Type B pancreatic cell (in vitro differentiated cells): ENCODE data around the gene MRPL21. TPM values are rescaled to one million over a fixed set of nuclear protein-coding genes. Genes with fewer than 3 reads are reported as not detected.

Experiments
- DNase-seq: peaks from one replicate; pipeline ENCODE4 v3.0.0; 2021; ENCODE audit warnings: mixed read lengths; ENCODE audit not compliant: unreplicated experiment; ENCODE audit errors: extremely low spot score
- H3K27ac Mint-ChIP-seq: 2 replicates; pipeline ENCODE4 v1.8.0; 2021; ENCODE audit warnings: mild to moderate bottlenecking, mixed read lengths
- H3K27me3 Mint-ChIP-seq: 2 replicates; pipeline ENCODE4 v1.8.0; 2021; ENCODE audit warnings: mixed read lengths
- H3K36me3 Mint-ChIP-seq: 2 replicates; pipeline ENCODE4 v1.8.0; 2021; ENCODE audit warnings: mixed read lengths
- H3K4me1 Mint-ChIP-seq: one replicate; pipeline ENCODE4 v1.8.0; 2021; ENCODE audit warnings: mixed read lengths; ENCODE audit not compliant: unreplicated experiment
- H3K4me3 Mint-ChIP-seq: 2 replicates; pipeline ENCODE4 v1.8.0; 2021; ENCODE audit warnings: mild to moderate bottlenecking, mixed read lengths
- H3K9me3 Mint-ChIP-seq: 2 replicates; pipeline ENCODE4 v1.8.0; 2021; ENCODE audit warnings: mixed read lengths
- CTCF ChIP-seq: fragments of 200-600 bp; sonication (generic); conservative IDR thresholded peaks from 2 replicates; pipeline ENCODE4 v1.5.0; 2021; ENCODE audit warnings: antibody characterized with exemption, mild to moderate bottlenecking
- total RNA-seq: library from RNA; stranded (reverse); gene quantifications from 2 replicates; pipeline ENCODE4 v1.2.1, GENCODE V29; 2021; ENCODE audit warnings: low replicate concordance

The MRPL21 gene
- total RNA-seq, 1 donor from 2014 or later = 60.2 TPM

- Mint-ChIP-seq H3K4me3 (no peak overlapping the region), H3K36me3 (peaks cover 54% of the 10 kb centered on the region), H3K4me1 (no peaks in the 10 kb centered on the region), H3K27me3 (no peaks in the 10 kb centered on the region), H3K9me3 (peaks cover 7% of the 10 kb centered on the region), H3K27ac (no peak overlapping the region)
- no peak for TF ChIP-seq CTCF
- DNase-seq = no peak
Measured at GRCh38 chr11:68927280-68928135, 23.9 kb upstream of the MRPL21 start.

- H3K4me3 Mint-ChIP-seq = no peak overlapping the region
- H3K36me3 Mint-ChIP-seq = peaks cover 62% of the 10 kb centered on the region
- no peaks in the 10 kb centered on the region for H3K4me1 Mint-ChIP-seq
- H3K9me3 Mint-ChIP-seq = peaks cover 7% of the 10 kb centered on the region
- DNase-seq = no peak
- no peak overlapping the region for H3K27ac Mint-ChIP-seq
- H3K27me3 Mint-ChIP-seq = no peaks in the 10 kb centered on the region
- TF ChIP-seq CTCF = no peak
Measured at GRCh38 chr11:68925611-68926010, 22.0 kb upstream of the MRPL21 start.

- no peak for DNase-seq
- H3K36me3 Mint-ChIP-seq = peaks cover 59% of the 10 kb centered on the region
- no peak overlapping the region for H3K4me3 Mint-ChIP-seq
- H3K27ac Mint-ChIP-seq = no peak overlapping the region
- no peaks in the 10 kb centered on the region for H3K27me3 Mint-ChIP-seq
- no peak for TF ChIP-seq CTCF
- peaks cover 7% of the 10 kb centered on the region for H3K9me3 Mint-ChIP-seq
- no peaks in the 10 kb centered on the region for H3K4me1 Mint-ChIP-seq
Measured at GRCh38 chr11:68924073-68924925, 20.7 kb upstream of the MRPL21 start.

- H3K4me3 Mint-ChIP-seq = no peak overlapping the region
- no peak for DNase-seq
- peaks cover 61% of the 10 kb centered on the region for H3K36me3 Mint-ChIP-seq
- H3K4me1 Mint-ChIP-seq = no peaks in the 10 kb centered on the region
- no peak for TF ChIP-seq CTCF
- peaks cover 7% of the 10 kb centered on the region for H3K9me3 Mint-ChIP-seq
- H3K27ac Mint-ChIP-seq = no peak overlapping the region
- H3K27me3 Mint-ChIP-seq = no peaks in the 10 kb centered on the region
Measured at GRCh38 chr11:68923614-68924013, 20.0 kb upstream of the MRPL21 start.

GRCh38 chr11:68916439-68916838 is 12.8 kb upstream of the MRPL21 start:
- DNase-seq = no peak
- Mint-ChIP-seq H3K4me3 (no peak overlapping the region), H3K4me1 (no peaks in the 10 kb centered on the region), H3K27me3 (no peaks in the 10 kb centered on the region), H3K9me3 (no peaks in the 10 kb centered on the region), H3K27ac (no peak overlapping the region), H3K36me3 (peaks cover 20% of the 10 kb centered on the region)
- TF ChIP-seq CTCF = no peak
